ENCODE measurements around the gene NFYC. TPM values are rescaled to one million over a fixed set of nuclear protein-coding genes. Genes with fewer than 3 reads are reported as not detected.

Gene NFYC
- total and polyA plus RNA-seq, 2 of the 8 experiments (the other 6 are each of a cell fraction or from before 2014, with no cell fraction given), result 54.1 to 124 TPM

- Histone ChIP-seq H2AFZ (ENCODE audit: low read length) (no peak overlapping the region), H3K9me3 (ENCODE audit: insufficient read depth in 2 of 2, low read depth in 1 of 2, low read length in 1 of 2) (no peaks in the 10 kb centered on the region), H3K79me1 (ENCODE audit: low read depth, low read length) (0 out of 2 replicates have a peak, but pooled peaks cover 2% of the 10 kb centered on the region), H3K23ac (ENCODE audit: insufficient read length) (no peak overlapping the region), H3K4ac (replicated peaks; ENCODE audit: insufficient read length, low read depth, low read length) (no peak overlapping the region), H2BK15ac (ENCODE audit: low read length) (no peak overlapping the region), H3K27ac (ENCODE audit: low read depth, low read length) (no peak overlapping the region), H2BK12ac (ENCODE audit: low read depth, low read length) (no peak overlapping the region), H2BK120ac (replicated peaks; ENCODE audit: low read depth, low read length) (no peak overlapping the region), H2BK20ac (ENCODE audit: low read length) (no peak overlapping the region), H3K23me2 (ENCODE audit: low read depth, low read length) (peaks cover 2% of the 10 kb centered on the region), H4K20me1 (replicated peaks in 1 of 2; ENCODE audit: control insufficient read depth in 1 of 2, insufficient read depth in 2 of 2, low read length in 2 of 2) (no peaks in the 10 kb centered on the region), H3K9ac (replicated peaks in 1 of 4; ENCODE audit: extremely low read depth in 1 of 4, low read depth in 3 of 4, low read length in 3 of 4) (peak overlapping the region in 1 of 4 experiments; percentile 40; a peak in 2 of 7 replicates), H3K56ac (replicated peaks; ENCODE audit: insufficient read length, low read depth, low read length) (no peak overlapping the region), H3K36me3 (ENCODE audit: control insufficient read depth in 2 of 4, insufficient read depth in 4 of 4, low read length in 3 of 4) (peaks cover 0 to 8% (median 0%) of the 10 kb centered on the region in 4 experiments; a peak in 3 of 8 replicates), H2AK5ac (ENCODE audit: low read depth, low read length) (no peak overlapping the region), H3K14ac (ENCODE audit: insufficient read length) (no peak overlapping the region), H2BK5ac (ENCODE audit: low read depth, low read length) (no peak overlapping the region), H3K4me3 (ENCODE audit: extremely low read depth in 1 of 4, insufficient read depth in 2 of 4, low read depth in 3 of 4, low read length in 4 of 4) (peak overlapping the region; percentile 72 to 89 (median 80); a peak in 7 of 8 replicates), H4K5ac (ENCODE audit: insufficient read length, low read depth, low read length) (peak overlapping the region; percentile 29), H3K18ac (ENCODE audit: extremely low read depth, low read length) (no peak overlapping the region), H3K4me1 (replicated peaks in 1 of 4; ENCODE audit: control insufficient read depth in 3 of 4, insufficient read depth in 4 of 4, low read length in 3 of 4) (peaks cover 0 to 7% (median 4%) of the 10 kb centered on the region in 4 experiments; a peak in 3 of 7 replicates), H4K91ac (replicated peaks; ENCODE audit: insufficient read length, low read length) (no peak overlapping the region), H3K79me2 (ENCODE audit: control insufficient read depth in 1 of 2, insufficient read depth in 2 of 2, low read length in 2 of 2) (peaks cover 8 to 82% of the 10 kb centered on the region in 2 experiments), H3K27me3 (replicated peaks in 1 of 4; ENCODE audit: control insufficient read depth in 3 of 4, extremely low read depth in 1 of 4, insufficient read depth in 3 of 4, low read length in 3 of 4) (no peaks in the 10 kb centered on the region), H3K4me2 (ENCODE audit: insufficient read depth in 1 of 2, low read depth in 2 of 2, low read length in 2 of 2) (peak overlapping the region; percentile 69 to 87), H4K8ac (ENCODE audit: extremely low read depth, insufficient read depth, low read length) (no peak overlapping the region)
- POLR2A ChIA-PET (ENCODE audit: partially characterized antibody), result interaction anchor here (0.9 to 17.0 kb wide), 12 partner anchors 8 to 269 kb away, joined by 3 to 293 read pairs (median 6); partner anchors contain the start of genes CTPS1, NFYC and RIMS3
- FAIRE-seq, result no peak
- DNase-seq (ENCODE audit: low read depth in 1 of 2, low spot score in 2 of 2), result no peak
- CTCF ChIA-PET (ENCODE audit: partially characterized antibody), result interaction anchor here (1.4 to 2.0 kb wide), 3 partner anchors 10 to 22 kb away, joined by 4 to 5 read pairs (median 5); no protein-coding TSS in a partner anchor
- 39% methylated on average over 7 of the region's 7 CpGs; no CpG with 5 or more reads in 1 of the 2 experiments for WGBS, 2 experiments (ENCODE audit: extremely low coverage in 1 of 2, insufficient coverage in 1 of 2, insufficient read length in 1 of 2, insufficient replicate concordance in 2 of 2, low coverage in 1 of 2, low lambda C conversion rate in 2 of 2, missing lambda C conversion rate in 1 of 2)
- TF ChIP-seq GABPA (IDR thresholded peaks at IDR 0.05; ENCODE audit: borderline replicate concordance, insufficient read depth, low read length) (no peak), SRF (IDR thresholded peaks at IDR 0.05; ENCODE audit: low read depth, low read length) (no peak), CTBP2 (IDR thresholded peaks at IDR 0.05; ENCODE audit: borderline replicate concordance, insufficient read depth, insufficient read length, low read length) (no peak), ZNF274 (IDR thresholded peaks at IDR 0.05; ENCODE audit: borderline replicate concordance, extremely low read depth, low read length) (no peak), BRCA1 (IDR thresholded peaks at IDR 0.05; ENCODE audit: low read depth, low read length) (no peak), FOSL1 (IDR thresholded peaks at IDR 0.05; ENCODE audit: insufficient read depth, low read depth, low read length) (no peak), KDM4A (IDR thresholded peaks at IDR 0.05; ENCODE audit: low read depth, low read length, severe bottlenecking) (no peak), MAFK (IDR thresholded peaks at IDR 0.05; ENCODE audit: low read depth, low read length) (no peak), EZH2 (IDR thresholded peaks at IDR 0.05; ENCODE audit: low read depth, low read length, severe bottlenecking) (no peak), SP4 (IDR thresholded peaks at IDR 0.05; ENCODE audit: low read length) (no peak), POLR2A (IDR thresholded peaks at IDR 0.05; ENCODE audit: control extremely low read depth in 1 of 2, low read depth in 2 of 2, low read length in 2 of 2) (no peak), CREB1 (IDR thresholded peaks at IDR 0.05) (no peak), SUZ12 (IDR thresholded peaks at IDR 0.05; ENCODE audit: low read length) (no peak)
Measured at GRCh38 chr1:40710581-40711315, 19.2 kb downstream of the NFYC start.
